Bone marrow (tissue), 2 donors: ENCODE measurements around the gene RUNDC1.
"Not testable (repeated sequence)": the region's sequence is repeated elsewhere in the genome, so short reads cannot be mapped to it uniquely, and the experiment has no call there.

Experiments used
- DNase-seq, 2 donors: peaks; one replicate each; lab custom pipeline; 2025; lab: John Stamatoyannopoulos, UW

The RUNDC1 gene

GRCh38 chr17:42991471-42991870 is 11.1 kb downstream of the RUNDC1 start:
- DNase-seq, result no peak

- DNase-seq, result no peak
Observed at GRCh38 chr17:42992872-42993271, 12.5 kb downstream of the RUNDC1 start.

- not testable (repeated sequence) for DNase-seq
Observed at GRCh38 chr17:42993913-42994312, 13.5 kb downstream of the RUNDC1 start.

GRCh38 chr17:42997390-42997983 is 17.1 kb downstream of the RUNDC1 start:
- no peak for DNase-seq

GRCh38 chr17:42997984-42998938 is 17.9 kb downstream of the RUNDC1 start, which contains the start of gene RPL27:
Gene RPL27 (plus strand): TSS chr17:42998419. CDS start chr17:42998751, 332 bp downstream.
- peak; percentile 88 to 99 for DNase-seq

- no peak for DNase-seq
Observed at GRCh38 chr17:42999003-42999525, 18.7 kb downstream of the RUNDC1 start.

GRCh38 chr17:43000894-43001293 is 20.5 kb downstream of the RUNDC1 start:
- not testable (repeated sequence) for DNase-seq

- no peak for DNase-seq
Observed at GRCh38 chr17:43003542-43004172, 23.3 kb downstream of the RUNDC1 start.

GRCh38 chr17:43006639-43007551 is 26.5 kb downstream of the RUNDC1 start, which contains the start of gene IFI35:
Gene IFI35 (plus strand): TSS chr17:43006784. CDS start chr17:43006948, 164 bp downstream.
- DNase-seq, result peak; percentile 47 to 86

GRCh38 chr17:43010667-43011308 is 30.4 kb downstream of the RUNDC1 start:
- DNase-seq, result no peak

- no peak for DNase-seq
Observed at GRCh38 chr17:43011728-43012472, 31.5 kb downstream of the RUNDC1 start.

- no peak for DNase-seq
Observed at GRCh38 chr17:43013296-43013695, 32.9 kb downstream of the RUNDC1 start.

- no peak for DNase-seq
Observed at GRCh38 chr17:43014020-43014648, 33.8 kb downstream of the RUNDC1 start.

- DNase-seq, result no peak
Observed at GRCh38 chr17:43014649-43015542, 34.5 kb downstream of the RUNDC1 start.

GRCh38 chr17:43015579-43015978 is 35.2 kb downstream of the RUNDC1 start:
- DNase-seq, result no peak

GRCh38 chr17:43016216-43016615 is 35.9 kb downstream of the RUNDC1 start:
- DNase-seq, result no peak

- no peak for DNase-seq
Observed at GRCh38 chr17:43018008-43018853, 37.9 kb downstream of the RUNDC1 start.
